Astrocyte (in vitro differentiated cells and primary cell): ENCODE data around the gene IFIT1.

ENCODE experiments used
- EZH2 ChIP-seq: IDR thresholded peaks from 2 replicates; pipeline ENCODE4 v1.6.1; 2012; ENCODE audit warnings: mild to moderate bottlenecking, low read length, inconsistent platforms; ENCODE audit not compliant: insufficient read depth
- TF ChIP-seq, protein P1 (sequence below): IDR thresholded peaks from 2 replicates; pipeline ENCODE4 v1.5.1; 2011; ENCODE audit warnings: low read depth, mild to moderate bottlenecking, inconsistent platforms, low read length, moderate library complexity; ENCODE audit not compliant: insufficient read depth

DNA sequence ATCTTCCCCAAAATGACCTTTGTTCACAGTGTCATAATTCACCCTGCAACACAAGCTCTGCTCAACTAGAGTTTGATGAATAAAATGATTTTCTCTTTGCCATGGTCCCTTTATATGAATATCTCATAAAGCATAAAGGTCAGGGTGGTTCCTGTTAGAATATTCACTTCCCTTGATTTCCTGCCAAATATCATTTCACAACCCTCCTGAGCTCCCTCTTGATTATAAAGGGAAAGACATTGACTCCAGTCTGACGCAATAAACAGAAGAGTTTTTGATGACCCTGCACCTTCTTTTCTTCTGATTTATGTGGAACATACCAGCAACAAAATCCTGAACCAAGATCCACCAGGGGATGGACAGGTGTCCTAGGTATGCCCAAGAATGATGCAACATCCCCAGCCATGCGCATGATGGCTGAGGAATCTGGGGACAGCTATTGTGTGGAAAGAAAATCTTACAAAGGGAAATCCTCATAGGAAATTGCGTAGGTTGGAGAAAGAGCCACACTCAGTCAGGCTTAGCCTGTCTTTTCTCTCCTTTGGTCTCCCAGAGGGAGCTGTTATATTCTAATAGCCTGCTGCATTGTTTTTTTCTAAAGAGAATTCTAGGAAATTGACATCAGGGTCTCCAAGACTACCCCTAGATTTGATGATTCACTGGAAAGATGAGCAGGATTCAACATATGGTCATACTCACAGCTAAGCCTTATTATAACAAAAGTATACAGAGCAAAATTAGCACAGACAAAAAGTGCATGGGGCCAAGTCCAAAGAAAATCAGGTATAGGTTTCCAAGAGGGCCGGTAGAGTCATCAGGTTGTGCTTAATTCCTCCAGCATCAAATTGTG is 45.8 kb upstream of the IFIT1 start:
- TF ChIP-seq, protein P1, sequence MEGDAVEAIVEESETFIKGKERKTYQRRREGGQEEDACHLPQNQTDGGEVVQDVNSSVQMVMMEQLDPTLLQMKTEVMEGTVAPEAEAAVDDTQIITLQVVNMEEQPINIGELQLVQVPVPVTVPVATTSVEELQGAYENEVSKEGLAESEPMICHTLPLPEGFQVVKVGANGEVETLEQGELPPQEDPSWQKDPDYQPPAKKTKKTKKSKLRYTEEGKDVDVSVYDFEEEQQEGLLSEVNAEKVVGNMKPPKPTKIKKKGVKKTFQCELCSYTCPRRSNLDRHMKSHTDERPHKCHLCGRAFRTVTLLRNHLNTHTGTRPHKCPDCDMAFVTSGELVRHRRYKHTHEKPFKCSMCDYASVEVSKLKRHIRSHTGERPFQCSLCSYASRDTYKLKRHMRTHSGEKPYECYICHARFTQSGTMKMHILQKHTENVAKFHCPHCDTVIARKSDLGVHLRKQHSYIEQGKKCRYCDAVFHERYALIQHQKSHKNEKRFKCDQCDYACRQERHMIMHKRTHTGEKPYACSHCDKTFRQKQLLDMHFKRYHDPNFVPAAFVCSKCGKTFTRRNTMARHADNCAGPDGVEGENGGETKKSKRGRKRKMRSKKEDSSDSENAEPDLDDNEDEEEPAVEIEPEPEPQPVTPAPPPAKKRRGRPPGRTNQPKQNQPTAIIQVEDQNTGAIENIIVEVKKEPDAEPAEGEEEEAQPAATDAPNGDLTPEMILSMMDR: no peak
- no peak for TF ChIP-seq EZH2
